Gastroesophageal sphincter (tissue), 3 donors: ENCODE measurements around the gene FFAR3.

Source experiments
- CTCF ChIP-seq, 4 experiments: fragments of 200-600 bp in 2 of 4; fragments of 450-650 bp in 2 of 4; sonication (generic) in 1 of 4; IDR thresholded peaks; one replicate each; pipeline ENCODE4 v1.5.1; 2017 to 2019; ENCODE audit warnings: antibody characterized with exemption in 4 of 4, mild to moderate bottlenecking in 2 of 4, moderate library complexity in 2 of 4
- EP300 ChIP-seq: sonication (generic); formaldehyde crosslinking; IDR thresholded peaks from one replicate; pipeline ENCODE4 v1.6.1; 2017; ENCODE audit warnings: antibody characterized with exemption, mild to moderate bottlenecking
- POLR2A ChIP-seq, 2 donors: fragments of 450-650 bp; IDR thresholded peaks; one replicate each; pipeline ENCODE4 v1.6.1; 2017; ENCODE audit warnings: antibody characterized with exemption in 2 of 2, mild to moderate bottlenecking in 2 of 2, moderate library complexity in 1 of 2
- POLR2AphosphoS5 ChIP-seq: sonication (generic); formaldehyde crosslinking; IDR thresholded peaks from one replicate; pipeline ENCODE4 v1.6.1; 2017; ENCODE audit warnings: antibody characterized with exemption

DNA sequence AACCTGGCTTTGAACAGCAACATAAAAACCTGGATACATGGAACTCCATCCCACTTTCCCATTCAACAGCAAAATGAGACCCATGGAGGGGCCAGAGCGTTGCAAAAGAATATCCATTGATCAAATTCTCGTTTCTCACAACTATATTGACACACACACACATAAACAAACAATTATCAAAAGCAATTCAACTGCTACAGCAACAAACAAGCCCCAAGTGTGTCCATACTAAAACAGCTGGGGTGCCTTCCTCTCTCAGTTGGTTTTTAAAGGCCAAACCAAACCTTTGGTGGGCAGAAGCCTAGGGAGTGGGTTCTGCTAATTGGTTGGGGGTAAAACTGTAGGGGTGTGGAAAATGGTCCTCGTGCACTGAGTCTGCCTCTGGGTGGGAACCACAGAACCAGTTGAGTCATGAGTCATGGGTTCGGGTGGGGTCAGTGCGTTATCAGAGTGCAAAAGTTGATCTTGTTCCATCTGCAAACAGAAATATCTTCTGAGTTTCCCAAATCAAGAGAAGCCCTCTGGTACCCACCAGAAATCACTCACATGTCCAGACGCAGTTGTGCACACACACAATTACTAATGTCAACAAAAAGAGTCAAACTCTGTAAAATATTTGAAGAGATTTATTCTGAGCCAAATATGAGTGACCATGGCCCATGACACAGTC, 31.1 kb downstream of the FFAR3 start:
- no peak for TF ChIP-seq POLR2A (IDR thresholded peaks at IDR 0.05)
- no peak for TF ChIP-seq CTCF (IDR thresholded peaks at IDR 0.05)
- no peak for TF ChIP-seq POLR2AphosphoS5
- no peak for TF ChIP-seq EP300
